HG03575 (cell line): ENCODE data around the gene USB1.

Source experiments
- ATAC-seq: cut with Tn5 transposase; IDR thresholded peaks from one replicate; pipeline ENCODE4 v1.9.1; 2021; ENCODE audit not compliant: unreplicated experiment, insufficient number of reproducible peaks, low FRiP score; ENCODE audit errors: extremely low read depth

The USB1 gene

GRCh38 chr16:58009856-58010416 is 8.7 kb downstream of the USB1 start:
- ATAC-seq = no peak

DNA sequence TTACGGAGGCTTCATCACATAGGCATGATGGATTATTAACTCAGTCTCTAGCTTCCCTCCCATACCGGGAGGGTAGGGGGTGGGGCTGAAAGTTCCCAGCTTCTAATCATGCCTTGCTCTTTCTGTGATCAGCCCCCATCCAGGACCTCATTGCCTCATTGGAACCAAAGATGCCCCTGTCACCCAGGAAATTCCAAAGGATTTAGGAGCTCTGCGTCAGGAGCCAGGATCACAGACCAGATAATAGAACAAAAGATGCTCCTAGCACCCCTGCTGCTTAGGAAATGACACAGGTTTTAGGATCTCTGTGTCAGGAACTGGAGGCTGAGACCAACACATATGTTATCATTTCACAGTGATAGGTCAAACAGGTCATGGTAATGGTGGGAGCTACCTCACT is 9.7 kb downstream of the USB1 start:
- no peak for ATAC-seq

DNA sequence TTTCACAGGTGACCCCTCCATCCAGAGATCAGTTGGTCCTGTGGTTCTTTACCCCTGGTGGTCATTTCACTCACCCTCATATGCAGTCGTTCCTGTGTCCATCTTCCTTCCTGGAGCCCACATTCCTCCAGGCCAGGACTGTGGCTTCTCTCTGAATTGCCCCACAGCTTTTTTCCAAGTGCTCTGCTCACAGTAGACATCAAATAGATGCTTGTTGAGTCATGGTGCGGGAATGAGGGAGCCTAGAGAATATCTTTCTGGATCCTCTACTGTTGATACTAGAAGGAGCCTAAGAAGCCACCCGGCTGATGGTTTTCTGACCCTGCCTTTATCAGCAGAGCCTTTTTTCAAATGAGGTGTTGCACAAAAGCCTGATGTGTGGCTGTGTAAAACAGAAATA is 10.4 kb downstream of the USB1 start:
- ATAC-seq = no peak

- ATAC-seq = no peak
These were observed 11.3 kb downstream of the USB1 start for GRCh38 chr16:58012481-58012880.

DNA sequence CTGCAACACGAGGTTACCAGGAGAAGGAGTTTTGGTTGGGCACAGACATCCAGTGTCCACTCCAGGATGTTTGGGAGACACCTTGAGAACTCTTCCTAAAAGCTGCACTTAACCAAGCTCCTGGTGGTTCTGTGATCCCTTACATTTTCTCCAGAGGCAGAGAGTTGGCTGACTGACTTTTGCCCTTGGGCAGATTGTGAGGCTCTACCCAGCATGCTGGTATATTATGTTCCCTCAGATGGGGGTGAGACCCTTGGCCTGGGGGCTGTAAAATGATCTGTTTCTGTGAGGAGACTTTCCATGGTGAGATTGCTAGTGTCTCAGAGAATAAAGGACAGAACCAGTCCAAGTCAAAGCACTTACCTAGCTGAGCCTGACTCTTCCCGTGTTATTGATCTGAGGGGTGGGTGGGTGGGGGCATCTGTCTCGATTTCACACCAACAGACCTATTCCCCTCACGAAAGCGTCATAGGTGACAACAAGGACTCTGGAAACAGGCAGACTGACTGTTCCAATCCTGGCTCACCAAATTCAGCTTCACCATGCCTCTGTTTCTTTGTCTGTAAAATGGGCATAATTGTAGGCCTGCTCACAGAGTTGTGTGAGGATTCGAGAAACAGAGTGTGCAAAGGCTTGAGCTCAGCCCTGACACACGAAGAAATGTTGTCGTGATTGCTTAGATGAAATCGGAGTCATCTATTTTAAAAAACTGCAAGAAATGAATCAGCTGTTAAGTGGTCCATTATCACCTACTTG is 12.2 kb downstream of the USB1 start:
- no peak for ATAC-seq

DNA sequence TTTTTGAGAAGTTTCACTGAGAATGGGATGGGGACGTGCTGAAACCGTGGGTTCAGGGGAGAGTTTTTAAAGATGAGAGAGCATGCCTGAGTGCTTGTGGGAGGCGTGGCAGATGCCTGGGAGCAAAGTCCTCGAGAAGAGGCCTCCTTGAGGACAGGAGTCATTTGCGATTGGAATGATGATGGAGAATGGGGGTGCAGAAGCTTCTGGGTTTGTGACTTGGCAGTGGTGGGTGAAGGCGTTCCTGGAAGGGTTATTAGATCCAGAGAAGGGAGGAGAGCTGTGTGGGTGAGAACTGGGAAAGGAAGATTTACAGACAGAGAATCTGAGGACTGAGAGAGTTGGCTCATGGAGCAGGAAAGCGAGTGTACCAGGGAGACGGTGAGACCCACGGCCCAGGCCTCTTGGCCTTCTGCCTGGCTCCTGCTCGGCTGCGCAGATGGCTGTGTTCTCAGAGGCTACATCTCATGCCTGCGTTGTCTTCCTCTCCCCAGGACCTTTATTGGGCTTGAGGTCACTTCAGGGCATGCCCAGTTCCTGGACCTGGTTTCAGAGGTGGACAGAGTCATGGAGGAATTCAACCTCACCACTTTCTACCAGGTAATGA is 15.7 kb downstream of the USB1 start:
- no peak for ATAC-seq

- no peak for ATAC-seq
These were observed 17.6 kb downstream of the USB1 start for GRCh38 chr16:58018803-58019202.

DNA sequence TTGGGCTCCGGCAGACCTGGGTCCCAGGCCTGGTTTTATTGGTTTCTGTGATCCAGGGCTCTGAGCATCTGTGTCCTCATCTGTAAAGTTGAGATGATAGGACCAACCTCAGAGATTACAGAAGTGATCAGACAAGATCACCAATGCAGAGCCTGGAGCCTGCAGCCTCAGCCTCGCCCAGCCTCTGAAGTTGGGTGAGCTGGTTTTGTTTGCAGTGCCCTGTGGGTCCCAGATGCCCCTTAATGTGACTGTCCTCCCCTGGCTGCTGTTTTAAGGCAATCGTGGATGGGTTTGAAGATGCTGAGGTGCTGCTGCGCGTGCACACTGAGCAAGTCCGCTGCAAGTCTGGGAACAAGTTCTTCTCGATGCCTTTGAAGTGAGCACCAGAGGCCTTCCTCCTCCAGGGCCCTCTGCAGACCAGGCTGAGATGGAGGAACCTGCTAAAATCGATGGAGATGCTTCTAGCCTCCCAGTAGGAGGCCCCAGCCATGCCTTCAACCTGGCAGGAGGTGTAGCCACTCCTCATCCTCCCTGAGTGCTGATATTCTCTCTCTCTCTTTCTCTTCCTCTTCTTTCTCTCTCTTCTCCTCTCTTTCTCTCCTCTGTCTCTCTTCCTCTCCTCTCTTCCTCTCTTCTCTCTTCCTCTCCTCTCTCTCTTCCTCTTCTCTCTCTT is 18.8 kb downstream of the USB1 start:
- ATAC-seq = no peak

DNA sequence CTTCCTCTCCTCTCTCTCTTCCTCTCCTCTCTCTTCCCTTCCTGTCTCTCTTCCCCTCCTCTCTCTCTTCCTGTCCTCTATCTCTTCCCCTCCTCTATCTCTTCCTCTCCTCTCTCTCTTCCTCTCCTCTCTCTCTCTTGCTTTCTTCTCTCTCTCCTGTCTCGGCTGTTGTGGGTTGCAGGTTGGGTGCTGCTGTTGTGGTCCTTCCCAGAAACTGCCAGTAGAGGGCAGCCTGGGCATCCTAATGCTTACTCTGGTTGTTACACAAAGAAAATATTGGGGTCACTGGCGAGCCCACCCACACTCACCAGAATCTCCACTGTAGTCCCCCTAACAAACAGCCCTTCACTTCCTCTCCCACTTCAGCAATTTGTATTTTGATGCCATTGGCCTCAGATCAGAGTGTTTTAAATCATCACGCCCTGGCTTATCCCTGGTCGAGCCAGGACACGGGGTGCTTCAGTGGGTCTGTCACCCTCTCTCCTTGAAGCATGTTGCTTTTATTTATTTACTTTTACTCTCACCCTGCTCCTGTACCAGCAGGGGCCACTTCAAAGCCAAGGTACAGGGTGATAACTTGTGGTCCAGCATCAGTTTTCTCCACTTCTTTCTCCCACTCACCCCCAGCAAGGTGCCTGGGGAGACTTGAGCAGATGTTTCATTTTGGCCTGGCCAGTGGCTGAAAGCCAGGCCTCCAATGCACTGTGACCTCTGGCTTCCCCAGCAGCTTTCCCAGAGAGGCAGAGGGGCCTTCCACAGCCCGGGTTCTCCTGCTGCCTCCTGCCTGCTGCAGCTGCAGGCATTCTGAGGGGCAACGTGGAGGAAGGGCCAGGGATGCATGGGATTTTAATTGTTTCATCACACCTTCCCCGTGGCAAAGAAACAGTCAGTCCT is 19.7 kb downstream of the USB1 start:
- ATAC-seq = no peak

DNA sequence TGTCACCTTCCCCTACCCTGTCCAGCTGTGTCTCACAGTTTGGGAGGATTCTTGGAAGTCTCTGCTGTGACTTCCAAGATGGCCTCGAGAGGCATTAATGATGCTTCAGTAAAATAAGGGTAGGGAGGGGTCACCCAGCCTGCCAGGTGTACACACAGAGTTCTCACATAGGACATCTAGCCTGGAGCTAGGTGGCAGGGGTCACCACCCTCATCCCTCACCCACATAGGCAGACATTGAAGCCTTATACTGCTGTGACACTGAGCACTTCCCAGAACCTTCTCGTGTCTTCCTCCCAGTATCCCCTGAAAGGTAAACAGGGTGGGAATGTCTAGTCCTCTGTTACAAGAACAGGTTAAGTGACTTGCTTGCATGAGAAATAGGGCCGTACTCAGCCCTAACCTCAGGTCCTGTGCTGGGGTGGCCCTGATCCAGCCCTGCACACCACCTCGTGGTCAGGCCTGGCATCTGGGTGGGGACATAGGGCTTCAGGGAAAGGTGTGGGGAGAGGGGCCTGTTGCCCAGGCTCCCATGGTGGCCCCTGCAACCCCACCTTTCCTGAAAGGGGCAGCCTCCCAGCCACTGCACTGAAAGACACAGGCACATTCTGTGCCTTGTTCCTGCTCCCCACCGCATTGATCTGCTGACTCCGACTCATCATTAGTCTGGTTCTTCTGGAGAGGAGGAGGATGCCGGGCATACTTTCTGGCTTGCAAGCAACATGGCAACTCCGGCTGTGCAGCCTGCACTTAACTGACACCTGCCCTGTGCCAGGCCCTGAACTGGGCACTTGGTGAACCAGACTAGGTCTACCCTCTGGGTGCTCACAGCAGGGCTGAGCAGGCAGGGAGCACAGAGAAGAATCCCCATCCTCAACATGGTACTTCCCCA is 20.7 kb downstream of the USB1 start:
- no peak for ATAC-seq

DNA sequence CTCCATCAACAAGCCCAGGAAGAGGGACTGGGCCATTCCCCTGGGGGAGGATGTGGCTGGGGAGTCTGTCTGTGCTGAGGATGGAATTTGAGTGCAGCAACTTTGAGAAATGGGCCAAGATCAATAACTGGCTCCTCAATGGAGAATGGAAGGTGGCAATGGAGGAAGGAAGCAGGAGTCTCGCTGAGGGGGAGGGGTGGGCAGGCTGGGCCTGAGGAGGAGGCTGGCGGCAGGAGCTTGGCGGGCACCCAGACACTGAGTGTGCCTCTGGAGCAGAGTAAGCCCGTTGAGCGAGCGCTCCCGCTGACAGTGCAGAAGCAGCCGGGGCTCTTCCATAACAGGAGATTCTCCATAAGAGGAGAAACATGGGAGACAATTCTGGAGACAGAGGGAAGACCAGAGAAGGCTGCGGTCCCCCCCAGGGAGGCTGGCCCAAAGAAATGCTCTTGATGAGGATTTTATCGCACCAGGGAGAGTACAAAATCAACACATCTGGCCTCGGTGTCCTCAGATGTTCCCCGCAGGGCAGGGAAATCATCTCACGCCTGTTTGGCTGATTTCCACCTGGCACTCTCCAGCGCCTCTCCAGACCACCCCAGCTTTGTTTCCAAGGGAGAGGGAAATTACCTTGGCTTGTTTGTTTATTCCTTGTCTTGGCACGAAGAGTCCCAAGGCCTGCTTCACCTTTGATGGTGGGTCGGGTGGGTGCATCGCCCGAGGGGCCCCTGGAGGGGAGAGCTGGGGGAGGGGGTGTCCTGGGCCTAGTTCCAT is 21.6 kb downstream of the USB1 start:
- ATAC-seq = no peak

- ATAC-seq = no peak
These were observed 23.5 kb downstream of the USB1 start for GRCh38 chr16:58024486-58025350.

DNA sequence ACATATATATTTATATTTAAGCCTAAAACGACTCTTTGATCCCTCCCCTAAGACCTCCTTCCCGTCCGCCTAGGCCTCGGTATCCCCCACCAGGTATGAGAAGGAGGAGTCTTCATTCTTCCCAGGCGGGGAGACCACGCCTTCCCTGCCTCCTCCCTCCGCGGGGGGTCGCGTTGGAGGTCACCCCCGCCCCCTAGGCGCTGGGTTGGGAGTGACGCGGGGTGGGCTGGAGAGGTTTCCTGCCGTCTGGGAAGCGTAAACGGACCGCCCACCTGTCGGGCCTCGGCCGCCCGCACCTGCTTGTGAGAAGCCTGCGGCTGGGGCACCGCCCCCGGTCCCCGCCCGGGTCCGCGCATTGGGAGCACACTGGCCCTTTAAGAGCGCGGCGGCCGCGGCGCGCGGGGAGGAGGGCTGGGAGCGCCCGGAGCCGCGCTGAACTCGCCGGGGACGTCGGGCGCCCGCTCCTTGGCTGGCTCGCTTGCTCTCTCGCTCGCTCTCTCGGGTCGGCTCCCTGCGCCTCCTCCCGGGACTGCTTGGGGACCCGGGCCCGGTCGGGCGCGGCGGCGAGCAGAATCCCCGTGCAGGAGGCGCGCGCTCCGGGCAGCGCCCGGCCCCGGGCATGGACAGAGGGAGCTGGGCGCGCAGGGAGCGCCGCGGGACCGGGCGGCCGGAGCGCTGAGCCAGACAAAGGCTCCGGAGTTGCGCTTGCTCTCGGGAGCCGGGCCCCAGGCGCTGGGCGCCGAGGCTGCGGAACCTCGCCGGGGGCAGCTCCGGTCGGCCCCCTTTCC is 24.3 kb downstream of the USB1 start, which contains the start of gene MMP15:
TSS of gene MMP15 (plus strand) at position 404 of the 788 bp plus-strand sequence. CDS start 597 bp downstream, outside the sequence.
- no peak for ATAC-seq

DNA sequence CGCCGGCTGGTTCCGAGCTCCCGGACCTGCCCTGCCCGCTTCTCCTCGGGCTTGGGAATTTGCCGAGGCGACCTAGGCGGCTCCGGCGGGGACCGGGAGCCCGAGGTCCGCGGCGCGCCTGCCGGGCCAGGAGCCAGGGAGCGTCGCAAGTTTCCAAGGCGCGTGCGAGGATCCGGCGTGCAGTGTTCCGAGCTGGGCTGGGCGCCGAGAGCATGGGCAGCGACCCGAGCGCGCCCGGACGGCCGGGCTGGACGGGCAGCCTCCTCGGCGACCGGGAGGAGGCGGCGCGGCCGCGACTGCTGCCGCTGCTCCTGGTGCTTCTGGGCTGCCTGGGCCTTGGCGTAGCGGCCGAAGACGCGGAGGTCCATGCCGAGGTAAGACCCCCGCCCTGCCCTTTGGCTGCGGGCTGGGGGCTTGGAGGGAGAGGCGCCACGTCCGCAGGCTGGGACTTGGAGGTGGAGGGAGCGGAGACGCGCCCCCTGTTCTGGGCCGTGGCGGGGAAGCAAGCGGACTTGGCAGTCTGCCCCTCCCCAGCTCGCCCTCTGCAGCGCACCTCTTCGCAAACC is 25.0 kb downstream of the USB1 start:
- no peak for ATAC-seq

- ATAC-seq = no peak
These were observed 25.5 kb downstream of the USB1 start for GRCh38 chr16:58026705-58027160.
